CD14-positive monocyte (primary cell): ENCODE results near the gene PFKP. TPM values are rescaled to one million over a fixed set of nuclear protein-coding genes. Genes with fewer than 3 reads are reported as not detected.

Experiments
- DNase-seq, 3 donors: peaks; one replicate each; pipeline ENCODE4 v3.0.0-alpha.2; 2011 to 2022
- H2AFZ ChIP-seq: 2 replicates; pipeline ENCODE4 v1.6.0; 2012; ENCODE audit warnings: mild to moderate bottlenecking, low read depth, low read length, inconsistent platforms; ENCODE audit not compliant: insufficient read depth, poor library complexity, severe bottlenecking
- H3K27ac ChIP-seq, 2 donors: 1 replicate in 1 of 2; 2 replicates in 1 of 2; pipeline ENCODE4 v1.5.1; 2012 to 2013; ENCODE audit warnings: low read length in 2 of 2, control low read depth in 1 of 2, inconsistent platforms in 1 of 2, low read depth in 1 of 2, mild to moderate bottlenecking in 1 of 2
- H3K27me3 ChIP-seq, 2 donors: one replicate each; pipeline versions ENCODE4 v1.6.0 to v1.6.1; 2011 to 2013; ENCODE audit warnings: low read length in 2 of 2; ENCODE audit not compliant: control insufficient read depth in 2 of 2, insufficient read depth in 2 of 2
- H3K36me3 ChIP-seq, 2 donors: replicated peaks in 1 of 2; 1 replicate in 1 of 2; 2 replicates in 1 of 2; pipeline versions ENCODE4 v1.5.1 to v1.6.1; 2012 to 2013; ENCODE audit warnings: low read length in 2 of 2, control low read depth in 1 of 2, inconsistent platforms in 1 of 2, mild to moderate bottlenecking in 1 of 2; ENCODE audit not compliant: insufficient read depth in 2 of 2, control insufficient read depth in 1 of 2
- H3K4me1 ChIP-seq, 2 donors: 1 replicate in 1 of 2; 2 replicates in 1 of 2; pipeline versions ENCODE4 v1.5.1 to v1.6.1; 2012 to 2013; ENCODE audit warnings: low read length in 2 of 2, control low read depth in 1 of 2, inconsistent platforms in 1 of 2, mild to moderate bottlenecking in 1 of 2, moderate library complexity in 1 of 2; ENCODE audit not compliant: insufficient read depth in 2 of 2, control insufficient read depth in 1 of 2
- H3K4me2 ChIP-seq: replicated peaks from 2 replicates; pipeline ENCODE3; 2012; ENCODE audit warnings: low read length, moderate library complexity, mild to moderate bottlenecking; ENCODE audit not compliant: poor library complexity, severe bottlenecking; ENCODE audit errors: extremely low read depth
- H3K4me3 ChIP-seq, 3 experiments: fragments of 200-600 bp in 1 of 3; sonication (generic) in 1 of 3; replicated peaks in 1 of 3; 1 replicate in 2 of 3; 2 replicates in 1 of 3; pipeline ENCODE4 v1.5.1; 2011 to 2013; ENCODE audit warnings: low read length in 3 of 3, mild to moderate bottlenecking in 3 of 3, control low read depth in 2 of 3, low read depth in 2 of 3, inconsistent platforms in 1 of 3, moderate library complexity in 1 of 3
- H3K79me2 ChIP-seq: 2 replicates; pipeline ENCODE4 v1.6.0; 2012; ENCODE audit warnings: mild to moderate bottlenecking, control low read depth, inconsistent platforms, low read length, moderate library complexity; ENCODE audit not compliant: insufficient read depth
- H3K9ac ChIP-seq: 2 replicates; pipeline ENCODE4 v1.6.0; 2017; ENCODE audit warnings: low read length, mild to moderate bottlenecking; ENCODE audit not compliant: insufficient read depth, poor library complexity, severe bottlenecking
- H3K9me3 ChIP-seq, 2 donors: replicated peaks in 1 of 2; 1 replicate in 1 of 2; 2 replicates in 1 of 2; pipeline versions ENCODE4 v1.5.1 to v1.6.1; 2012 to 2013; ENCODE audit warnings: low read length in 2 of 2, control low read depth in 1 of 2; ENCODE audit not compliant: control insufficient read depth in 1 of 2, insufficient read depth in 1 of 2
- H4K20me1 ChIP-seq: 2 replicates; pipeline ENCODE4 v1.6.0; 2012; ENCODE audit warnings: mild to moderate bottlenecking, low read length, control low read depth, moderate library complexity; ENCODE audit not compliant: insufficient read depth
- H3K27ac Mint-ChIP-seq, 7 donors: one replicate each; pipeline ENCODE4 v1.8.0; 2020; ENCODE audit warnings: mild to moderate bottlenecking in 7 of 7, mixed read lengths in 7 of 7, moderate library complexity in 6 of 7, inconsistent platforms in 2 of 7
- H3K27me3 Mint-ChIP-seq, 3 donors: one replicate each; pipeline ENCODE4 v1.8.0; 2021 to 2022; ENCODE audit warnings: low read depth in 3 of 3, mild to moderate bottlenecking in 3 of 3, mixed read lengths in 3 of 3, moderate library complexity in 3 of 3, inconsistent platforms in 1 of 3
- H3K36me3 Mint-ChIP-seq, 2 donors: one replicate each; pipeline ENCODE4 v1.8.0; 2020; ENCODE audit warnings: mixed read lengths in 2 of 2, inconsistent platforms in 1 of 2, mild to moderate bottlenecking in 1 of 2
- H3K4me1 Mint-ChIP-seq: one replicate; pipeline ENCODE4 v1.8.0; 2020; ENCODE audit warnings: mild to moderate bottlenecking, mixed read lengths
- H3K4me3 Mint-ChIP-seq, 2 donors: one replicate each; pipeline ENCODE4 v1.8.0; 2020; ENCODE audit warnings: mild to moderate bottlenecking in 2 of 2, mixed read lengths in 2 of 2, moderate library complexity in 1 of 2
- H3K9me3 Mint-ChIP-seq, 7 donors: one replicate each; pipeline ENCODE4 v1.8.0; 2020 to 2022; ENCODE audit warnings: mixed read lengths in 7 of 7, mild to moderate bottlenecking in 6 of 7, moderate library complexity in 6 of 7, inconsistent platforms in 2 of 7
- CTCF ChIP-seq: fragments of 200-600 bp; IDR thresholded peaks from one replicate; pipeline ENCODE4 v1.8.0; 2022; ENCODE audit warnings: antibody characterized with exemption, mild to moderate bottlenecking
- WGBS: methylation state at CpG from one replicate; pipeline ENCODE4 v1.1.5; 2013; ENCODE audit warnings: missing lambda C conversion rate; ENCODE audit not compliant: insufficient coverage; 5-methylcytosine and 5-hydroxymethylcytosine counted together
- intact Hi-C, 2 donors: fragments of 100-400 bp; cut with micrococcal nuclease; formaldehyde crosslinking; loops; one replicate each; pipeline versions ENCODE4 v1.15.0 to v1.15.1; 2023
- polyA plus RNA-seq, 3 donors: library from polyadenylated mRNA; depleted of rRNA in 1 of 3; unstranded in 2 of 3; stranded (reverse) in 1 of 3; fragments of 300-500 nt in 2 of 3; fragments of >200 nt in 1 of 3; fragmentation: Illumina TruSeq in 2 of 3; gene quantifications; 1 replicate in 2 of 3; 2 replicates in 1 of 3; pipeline ENCODE4 v1.2.3, GENCODE V29; 2012 to 2021

The PFKP gene
- polyA plus RNA-seq, 3 donors = 6.5 to 14.2 (median 8.1) TPM

GRCh38 chr10:3128379-3129130, 61.2 kb downstream of the PFKP start:
- TF ChIP-seq CTCF = no peak
- peak overlapping the region in 2 of 7 donors; percentile 3 to 30 for H3K27ac Mint-ChIP-seq
- H3K27me3 ChIP-seq = no peaks in the 10 kb centered on the region
- no peak for DNase-seq
- no peaks in the 10 kb centered on the region for H3K4me1 ChIP-seq
- no peak overlapping the region for H3K4me3 ChIP-seq
- H3K36me3 ChIP-seq = peaks cover 22 to 45% of the 10 kb centered on the region in 2 donors
- H3K27me3 Mint-ChIP-seq = peaks cover 0 to 2% (median 0%) of the 10 kb centered on the region in 3 donors
- H3K4me1 Mint-ChIP-seq = no peaks in the 10 kb centered on the region
- no peak overlapping the region for H3K4me3 Mint-ChIP-seq
- H3K9me3 Mint-ChIP-seq = peaks cover 2 to 36% (median 14%) of the 10 kb centered on the region in 7 donors
- no peaks in the 10 kb centered on the region for H4K20me1 ChIP-seq
- no peak overlapping the region for H2AFZ ChIP-seq
- WGBS = 93% methylated on average over 14 of the region's 24 CpGs
- H3K36me3 Mint-ChIP-seq = peaks cover 29 to 68% of the 10 kb centered on the region in 2 donors
- H3K4me2 ChIP-seq = no peak overlapping the region
- intact Hi-C loops = no loop called here
- peaks cover 0 to 22% of the 10 kb centered on the region in 2 donors for H3K9me3 ChIP-seq
- H3K79me2 ChIP-seq = no peaks in the 10 kb centered on the region
- no peak overlapping the region for H3K9ac ChIP-seq
- no peak overlapping the region for H3K27ac ChIP-seq

- Histone ChIP-seq H3K4me1 (no peaks in the 10 kb centered on the region), H3K4me3 (no peak overlapping the region), H2AFZ (no peak overlapping the region), H3K27ac (no peak overlapping the region), H3K36me3 (peaks cover 31 to 48% of the 10 kb centered on the region in 2 donors), H3K27me3 (no peaks in the 10 kb centered on the region), H3K4me2 (no peak overlapping the region), H3K9me3 (peaks cover 0 to 22% of the 10 kb centered on the region in 2 donors), H3K9ac (no peak overlapping the region), H3K79me2 (no peaks in the 10 kb centered on the region), H4K20me1 (no peaks in the 10 kb centered on the region)
- Mint-ChIP-seq H3K36me3 (peaks cover 37 to 69% of the 10 kb centered on the region in 2 donors), H3K27me3 (peaks cover 0 to 2% (median 0%) of the 10 kb centered on the region in 3 donors), H3K4me1 (no peaks in the 10 kb centered on the region), H3K9me3 (peaks cover 2 to 32% (median 14%) of the 10 kb centered on the region in 7 donors), H3K4me3 (no peak overlapping the region), H3K27ac (no peak overlapping the region)
- WGBS = 94% methylated on average over 39 of the region's 40 CpGs
- DNase-seq = no peak
- intact Hi-C loops = no loop called here
- no peak for TF ChIP-seq CTCF
Measured at GRCh38 chr10:3129581-3130340, 62.4 kb downstream of the PFKP start.
